CD14-positive monocyte (primary cell): ENCODE data around the gene AKAP6. TPM values are rescaled to one million over a fixed set of nuclear protein-coding genes. Genes with fewer than 3 reads are reported as not detected.

Experiments used
- DNase-seq, 3 donors: peaks; one replicate each; pipeline ENCODE4 v3.0.0-alpha.2; 2011 to 2022
- H2AFZ ChIP-seq: 2 replicates; pipeline ENCODE4 v1.6.0; 2012; ENCODE audit warnings: mild to moderate bottlenecking, low read depth, low read length, inconsistent platforms; ENCODE audit not compliant: insufficient read depth, poor library complexity, severe bottlenecking
- H3K27ac ChIP-seq, 2 donors: 1 replicate in 1 of 2; 2 replicates in 1 of 2; pipeline ENCODE4 v1.5.1; 2012 to 2013; ENCODE audit warnings: low read length in 2 of 2, control low read depth in 1 of 2, inconsistent platforms in 1 of 2, low read depth in 1 of 2, mild to moderate bottlenecking in 1 of 2
- H3K27me3 ChIP-seq, 2 donors: one replicate each; pipeline versions ENCODE4 v1.6.0 to v1.6.1; 2011 to 2013; ENCODE audit warnings: low read length in 2 of 2; ENCODE audit not compliant: control insufficient read depth in 2 of 2, insufficient read depth in 2 of 2
- H3K36me3 ChIP-seq, 2 donors: replicated peaks in 1 of 2; 1 replicate in 1 of 2; 2 replicates in 1 of 2; pipeline versions ENCODE4 v1.5.1 to v1.6.1; 2012 to 2013; ENCODE audit warnings: low read length in 2 of 2, control low read depth in 1 of 2, inconsistent platforms in 1 of 2, mild to moderate bottlenecking in 1 of 2; ENCODE audit not compliant: insufficient read depth in 2 of 2, control insufficient read depth in 1 of 2
- H3K4me1 ChIP-seq, 2 donors: 1 replicate in 1 of 2; 2 replicates in 1 of 2; pipeline versions ENCODE4 v1.5.1 to v1.6.1; 2012 to 2013; ENCODE audit warnings: low read length in 2 of 2, control low read depth in 1 of 2, inconsistent platforms in 1 of 2, mild to moderate bottlenecking in 1 of 2, moderate library complexity in 1 of 2; ENCODE audit not compliant: insufficient read depth in 2 of 2, control insufficient read depth in 1 of 2
- H3K4me2 ChIP-seq: replicated peaks from 2 replicates; pipeline ENCODE3; 2012; ENCODE audit warnings: low read length, moderate library complexity, mild to moderate bottlenecking; ENCODE audit not compliant: poor library complexity, severe bottlenecking; ENCODE audit errors: extremely low read depth
- H3K4me3 ChIP-seq, 3 experiments: fragments of 200-600 bp in 1 of 3; sonication (generic) in 1 of 3; replicated peaks in 1 of 3; 1 replicate in 2 of 3; 2 replicates in 1 of 3; pipeline ENCODE4 v1.5.1; 2011 to 2013; ENCODE audit warnings: low read length in 3 of 3, mild to moderate bottlenecking in 3 of 3, control low read depth in 2 of 3, low read depth in 2 of 3, inconsistent platforms in 1 of 3, moderate library complexity in 1 of 3
- H3K79me2 ChIP-seq: 2 replicates; pipeline ENCODE4 v1.6.0; 2012; ENCODE audit warnings: mild to moderate bottlenecking, control low read depth, inconsistent platforms, low read length, moderate library complexity; ENCODE audit not compliant: insufficient read depth
- H3K9ac ChIP-seq: 2 replicates; pipeline ENCODE4 v1.6.0; 2017; ENCODE audit warnings: low read length, mild to moderate bottlenecking; ENCODE audit not compliant: insufficient read depth, poor library complexity, severe bottlenecking
- H3K9me3 ChIP-seq, 2 donors: replicated peaks in 1 of 2; 1 replicate in 1 of 2; 2 replicates in 1 of 2; pipeline versions ENCODE4 v1.5.1 to v1.6.1; 2012 to 2013; ENCODE audit warnings: low read length in 2 of 2, control low read depth in 1 of 2; ENCODE audit not compliant: control insufficient read depth in 1 of 2, insufficient read depth in 1 of 2
- H4K20me1 ChIP-seq: 2 replicates; pipeline ENCODE4 v1.6.0; 2012; ENCODE audit warnings: mild to moderate bottlenecking, low read length, control low read depth, moderate library complexity; ENCODE audit not compliant: insufficient read depth
- H3K27ac Mint-ChIP-seq, 7 donors: one replicate each; pipeline ENCODE4 v1.8.0; 2020; ENCODE audit warnings: mild to moderate bottlenecking in 7 of 7, mixed read lengths in 7 of 7, moderate library complexity in 6 of 7, inconsistent platforms in 2 of 7
- H3K27me3 Mint-ChIP-seq, 3 donors: one replicate each; pipeline ENCODE4 v1.8.0; 2021 to 2022; ENCODE audit warnings: low read depth in 3 of 3, mild to moderate bottlenecking in 3 of 3, mixed read lengths in 3 of 3, moderate library complexity in 3 of 3, inconsistent platforms in 1 of 3
- H3K36me3 Mint-ChIP-seq, 2 donors: one replicate each; pipeline ENCODE4 v1.8.0; 2020; ENCODE audit warnings: mixed read lengths in 2 of 2, inconsistent platforms in 1 of 2, mild to moderate bottlenecking in 1 of 2
- H3K4me1 Mint-ChIP-seq: one replicate; pipeline ENCODE4 v1.8.0; 2020; ENCODE audit warnings: mild to moderate bottlenecking, mixed read lengths
- H3K4me3 Mint-ChIP-seq, 2 donors: one replicate each; pipeline ENCODE4 v1.8.0; 2020; ENCODE audit warnings: mild to moderate bottlenecking in 2 of 2, mixed read lengths in 2 of 2, moderate library complexity in 1 of 2
- H3K9me3 Mint-ChIP-seq, 7 donors: one replicate each; pipeline ENCODE4 v1.8.0; 2020 to 2022; ENCODE audit warnings: mixed read lengths in 7 of 7, mild to moderate bottlenecking in 6 of 7, moderate library complexity in 6 of 7, inconsistent platforms in 2 of 7
- WGBS: methylation state at CpG from one replicate; pipeline ENCODE4 v1.1.5; 2013; ENCODE audit warnings: missing lambda C conversion rate; ENCODE audit not compliant: insufficient coverage; 5-methylcytosine and 5-hydroxymethylcytosine counted together
- intact Hi-C, 2 donors: fragments of 100-400 bp; cut with micrococcal nuclease; formaldehyde crosslinking; loops; one replicate each; pipeline versions ENCODE4 v1.15.0 to v1.15.1; 2023
- polyA plus RNA-seq, 3 donors: library from polyadenylated mRNA; depleted of rRNA in 1 of 3; unstranded in 2 of 3; stranded (reverse) in 1 of 3; fragments of 300-500 nt in 2 of 3; fragments of >200 nt in 1 of 3; fragmentation: Illumina TruSeq in 2 of 3; gene quantifications; 1 replicate in 2 of 3; 2 replicates in 1 of 3; pipeline ENCODE4 v1.2.3, GENCODE V29; 2012 to 2021
- TF ChIP-seq, protein P1 (sequence below): fragments of 200-600 bp; IDR thresholded peaks from one replicate; pipeline ENCODE4 v1.8.0; 2022; ENCODE audit warnings: antibody characterized with exemption, mild to moderate bottlenecking

AKAP6 gene
- polyA plus RNA-seq, 3 donors, result not detected

GRCh38 chr14:32666308-32666707 is 337.2 kb downstream of the AKAP6 start:
- intact Hi-C loops, result no loop called here
- Histone ChIP-seq H3K4me1 (no peaks in the 10 kb centered on the region), H3K79me2 (no peaks in the 10 kb centered on the region), H3K27me3 (no peaks in the 10 kb centered on the region), H3K4me3 (no peak overlapping the region), H4K20me1 (no peaks in the 10 kb centered on the region), H3K36me3 (no peaks in the 10 kb centered on the region), H2AFZ (no peak overlapping the region), H3K9ac (no peak overlapping the region), H3K4me2 (no peak overlapping the region), H3K9me3 (peaks cover 0 to 3% of the 10 kb centered on the region in 2 donors), H3K27ac (no peak overlapping the region)
- H3K4me3 Mint-ChIP-seq, result no peak overlapping the region
- TF ChIP-seq, protein P1, sequence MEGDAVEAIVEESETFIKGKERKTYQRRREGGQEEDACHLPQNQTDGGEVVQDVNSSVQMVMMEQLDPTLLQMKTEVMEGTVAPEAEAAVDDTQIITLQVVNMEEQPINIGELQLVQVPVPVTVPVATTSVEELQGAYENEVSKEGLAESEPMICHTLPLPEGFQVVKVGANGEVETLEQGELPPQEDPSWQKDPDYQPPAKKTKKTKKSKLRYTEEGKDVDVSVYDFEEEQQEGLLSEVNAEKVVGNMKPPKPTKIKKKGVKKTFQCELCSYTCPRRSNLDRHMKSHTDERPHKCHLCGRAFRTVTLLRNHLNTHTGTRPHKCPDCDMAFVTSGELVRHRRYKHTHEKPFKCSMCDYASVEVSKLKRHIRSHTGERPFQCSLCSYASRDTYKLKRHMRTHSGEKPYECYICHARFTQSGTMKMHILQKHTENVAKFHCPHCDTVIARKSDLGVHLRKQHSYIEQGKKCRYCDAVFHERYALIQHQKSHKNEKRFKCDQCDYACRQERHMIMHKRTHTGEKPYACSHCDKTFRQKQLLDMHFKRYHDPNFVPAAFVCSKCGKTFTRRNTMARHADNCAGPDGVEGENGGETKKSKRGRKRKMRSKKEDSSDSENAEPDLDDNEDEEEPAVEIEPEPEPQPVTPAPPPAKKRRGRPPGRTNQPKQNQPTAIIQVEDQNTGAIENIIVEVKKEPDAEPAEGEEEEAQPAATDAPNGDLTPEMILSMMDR, result no peak
- no peak overlapping the region for H3K27ac Mint-ChIP-seq
- no peaks in the 10 kb centered on the region for H3K36me3 Mint-ChIP-seq
- H3K27me3 Mint-ChIP-seq, result peaks cover 0 to 12% (median 2%) of the 10 kb centered on the region in 3 donors
- H3K9me3 Mint-ChIP-seq, result peaks cover 0 to 7% (median 2%) of the 10 kb centered on the region in 7 donors
- no peak for DNase-seq
- H3K4me1 Mint-ChIP-seq, result no peaks in the 10 kb centered on the region

DNA sequence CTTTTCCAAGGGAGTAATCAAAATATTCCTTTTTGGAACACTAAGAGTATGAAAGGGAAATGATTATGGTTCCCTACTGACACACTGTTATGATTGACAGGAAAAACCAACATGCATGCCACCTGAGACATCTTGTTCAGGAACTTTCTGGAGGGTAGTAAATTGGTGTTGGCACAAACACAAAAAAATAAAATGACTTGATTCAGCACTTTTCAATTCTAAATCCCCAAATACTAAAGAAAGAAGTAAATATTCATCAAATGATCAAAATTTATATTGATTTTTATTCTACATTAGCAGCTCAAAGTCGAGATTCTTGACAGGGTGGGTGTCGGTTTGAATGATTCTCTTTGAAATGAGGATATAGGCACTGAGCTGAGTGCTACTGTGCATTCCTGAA is 338.2 kb downstream of the AKAP6 start:
- no peaks in the 10 kb centered on the region for H3K36me3 Mint-ChIP-seq
- Histone ChIP-seq H3K4me2 (no peak overlapping the region), H2AFZ (no peak overlapping the region), H3K9me3 (peaks cover 0 to 3% of the 10 kb centered on the region in 2 donors), H3K27ac (no peak overlapping the region), H3K79me2 (no peaks in the 10 kb centered on the region), H3K4me1 (no peaks in the 10 kb centered on the region), H3K27me3 (no peaks in the 10 kb centered on the region), H3K36me3 (no peaks in the 10 kb centered on the region), H4K20me1 (no peaks in the 10 kb centered on the region), H3K4me3 (no peak overlapping the region), H3K9ac (no peak overlapping the region)
- no peaks in the 10 kb centered on the region for H3K4me1 Mint-ChIP-seq
- no peak overlapping the region for H3K4me3 Mint-ChIP-seq
- peaks cover 0 to 7% (median 3%) of the 10 kb centered on the region in 7 donors for H3K9me3 Mint-ChIP-seq
- H3K27me3 Mint-ChIP-seq, result peaks cover 0 to 11% (median 2%) of the 10 kb centered on the region in 3 donors
- intact Hi-C loops, result no loop called here
- no CpG with 5 or more reads among the region's 2 CpGs for WGBS
- DNase-seq, result no peak
- TF ChIP-seq, protein P1, result no peak
- no peak overlapping the region for H3K27ac Mint-ChIP-seq
